ENCODE results near the gene CABLES2. TPM values are rescaled to one million over a fixed set of nuclear protein-coding genes. Genes with fewer than 3 reads are reported as not detected.
"Not testable (repeated sequence)": the region's sequence is repeated elsewhere in the genome, so short reads cannot be mapped to it uniquely, and the experiment has no call there.

The CABLES2 gene
- total RNA-seq, 1 donor from 2014 or later = 0.43 TPM

GRCh38 chr20:62427172-62428001, 20.3 kb upstream of the CABLES2 start, which contains the start of gene RBBP8NL:
Gene RBBP8NL (minus strand): TSS chr20:62427539. CDS start chr20:62419647, 7,892 bp downstream.
- no peaks in the 10 kb centered on the region for H3K4me1 ChIP-seq
- no peaks in the 10 kb centered on the region for H3K9me3 ChIP-seq
- H3K27ac ChIP-seq = no peak within 1 kb of the TSS
- DNase-seq (ENCODE audit: low spot score in 2 of 2) = no peak
- no peak for TF ChIP-seq CTCF (IDR thresholded peaks at IDR 0.05)
- no peaks in the 10 kb centered on the region for H3K27me3 ChIP-seq
- H3K4me3 ChIP-seq = no peak within 1 kb of the TSS
- H3K36me3 ChIP-seq = no peaks in the 10 kb centered on the region
- intact Hi-C loops (cut with DNase I) = no loop called here

- H3K36me3 ChIP-seq = no peaks in the 10 kb centered on the region
- no peak overlapping the region for H3K4me3 ChIP-seq
- H3K4me1 ChIP-seq = no peaks in the 10 kb centered on the region
- H3K27ac ChIP-seq = no peak overlapping the region
- H3K9me3 ChIP-seq = no peaks in the 10 kb centered on the region
- no peak for TF ChIP-seq CTCF (IDR thresholded peaks at IDR 0.05)
- DNase-seq (ENCODE audit: low spot score in 2 of 2) = no peak
- no peaks in the 10 kb centered on the region for H3K27me3 ChIP-seq
- intact Hi-C loops (cut with DNase I) = no loop called here
Observed at GRCh38 chr20:62426699-62427131, 19.6 kb upstream of the CABLES2 start.

GRCh38 chr20:62426059-62426348, 18.9 kb upstream of the CABLES2 start:
- H3K4me1 ChIP-seq; H3K36me3 ChIP-seq; H3K4me3 ChIP-seq; DNase-seq (ENCODE audit: low spot score in 2 of 2); intact Hi-C loops (cut with DNase I); H3K27me3 ChIP-seq; H3K27ac ChIP-seq; H3K9me3 ChIP-seq: not testable (repeated sequence)

GRCh38 chr20:62425281-62426058, 18.4 kb upstream of the CABLES2 start:
- H3K4me1 ChIP-seq = no peaks in the 10 kb centered on the region
- intact Hi-C loops (cut with DNase I) = no loop called here
- no peaks in the 10 kb centered on the region for H3K9me3 ChIP-seq
- H3K4me3 ChIP-seq = no peak overlapping the region
- no peaks in the 10 kb centered on the region for H3K27me3 ChIP-seq
- H3K36me3 ChIP-seq = no peaks in the 10 kb centered on the region
- TF ChIP-seq CTCF (IDR thresholded peaks at IDR 0.05) = no peak
- no peak for DNase-seq (ENCODE audit: low spot score in 2 of 2)
- no peak overlapping the region for H3K27ac ChIP-seq

GRCh38 chr20:62424249-62425107, 17.4 kb upstream of the CABLES2 start:
- TF ChIP-seq CTCF (IDR thresholded peaks at IDR 0.05) = no peak
- H3K9me3 ChIP-seq = no peaks in the 10 kb centered on the region
- H3K27ac ChIP-seq = no peak overlapping the region
- H3K4me1 ChIP-seq = no peaks in the 10 kb centered on the region
- H3K36me3 ChIP-seq = no peaks in the 10 kb centered on the region
- intact Hi-C loops (cut with DNase I) = no loop called here
- H3K4me3 ChIP-seq = no peak overlapping the region
- no peaks in the 10 kb centered on the region for H3K27me3 ChIP-seq
- no peak for DNase-seq (ENCODE audit: low spot score in 2 of 2)

Measured in ascending aorta (tissue), 2 donors.